GM23338 (cell line): ENCODE results near the gene ODAD4. TPM values are rescaled to one million over a fixed set of nuclear protein-coding genes. Genes with fewer than 3 reads are reported as not detected.
A peak's percentile ranks its signal among the peaks of the same experiment; 100 is the strongest.

Experiments
- ATAC-seq: fragments of 200-7000 bp; cut with Tn5 transposase; 3 replicates; pipeline ENCODE4 v1.9.1; 2020
- DNase-seq: peaks from one replicate; pipeline ENCODE4 v3.0.0-alpha.2; 2015; ENCODE audit warnings: low spot score
- H2AFZ ChIP-seq: fragments of 200-600 bp; sonication (generic); 2 replicates; pipeline ENCODE4 v1.8.0; 2016; ENCODE audit warnings: antibody characterized with exemption, mild to moderate bottlenecking, moderate library complexity
- H3F3A ChIP-seq: fragments of 200-600 bp; sonication (generic); replicated peaks from 2 replicates; pipeline ENCODE4 v1.8.0; 2017; ENCODE audit warnings: antibody characterized with exemption, mixed run types, low read depth
- H3K27ac ChIP-seq: fragments of 200-600 bp; sonication (generic); 2 replicates; pipeline ENCODE4 v1.6.1; 2016; ENCODE audit warnings: low read depth
- H3K27me3 ChIP-seq: fragments of 200-600 bp; sonication (generic); 2 replicates; pipeline ENCODE4 v1.8.0; 2016; ENCODE audit warnings: mild to moderate bottlenecking, mixed run types, moderate library complexity; ENCODE audit not compliant: insufficient read depth
- H3K36me3 ChIP-seq: fragments of 200-600 bp; sonication (generic); 2 replicates; pipeline ENCODE4 v1.8.0; 2016; ENCODE audit warnings: mild to moderate bottlenecking; ENCODE audit not compliant: insufficient read depth
- H3K4me1 ChIP-seq: fragments of 200-600 bp; sonication (generic); 2 replicates; pipeline ENCODE4 v1.8.0; 2016; ENCODE audit warnings: mild to moderate bottlenecking, moderate library complexity; ENCODE audit not compliant: insufficient read depth
- H3K4me2 ChIP-seq: fragments of 200-600 bp; sonication (generic); 2 replicates; pipeline ENCODE4 v1.7.1; 2017; ENCODE audit warnings: mixed run types
- H3K4me3 ChIP-seq: fragments of 200-600 bp; sonication (generic); 2 replicates; pipeline ENCODE4 v1.6.1; 2016; ENCODE audit warnings: mixed run types
- H3K79me2 ChIP-seq: fragments of 200-600 bp; sonication (generic); replicated peaks from 2 replicates; pipeline ENCODE4 v1.8.0; 2017; ENCODE audit warnings: mild to moderate bottlenecking; ENCODE audit not compliant: insufficient read depth
- H3K9me2 ChIP-seq: fragments of 200-600 bp; sonication (generic); 2 replicates; pipeline ENCODE4 v1.8.0; 2017; ENCODE audit not compliant: insufficient read depth
- H4K20me1 ChIP-seq: fragments of 200-600 bp; sonication (generic); replicated peaks from 2 replicates; pipeline ENCODE4 v1.8.0; 2017; ENCODE audit warnings: mild to moderate bottlenecking; ENCODE audit not compliant: insufficient read depth
- H3K27ac Mint-ChIP-seq: 2 replicates; pipeline ENCODE4 v1.8.0; 2020; ENCODE audit warnings: inconsistent platforms, mild to moderate bottlenecking, moderate library complexity, mixed read lengths
- H3K27me3 Mint-ChIP-seq: 3 replicates; pipeline ENCODE4 v1.8.0; 2022; ENCODE audit warnings: low read depth, mild to moderate bottlenecking, moderate library complexity, mixed read lengths, inconsistent platforms; ENCODE audit not compliant: insufficient read depth, poor library complexity
- H3K36me3 Mint-ChIP-seq: 3 replicates; pipeline ENCODE4 v1.8.0; 2021; ENCODE audit warnings: low read depth, mild to moderate bottlenecking, inconsistent platforms, moderate library complexity, mixed read lengths
- H3K4me1 Mint-ChIP-seq: 3 replicates; pipeline ENCODE4 v1.8.0; 2020; ENCODE audit warnings: mild to moderate bottlenecking, inconsistent platforms, mixed read lengths
- H3K4me3 Mint-ChIP-seq: 3 replicates; pipeline ENCODE4 v1.8.0; 2021; ENCODE audit warnings: moderate library complexity, mild to moderate bottlenecking, inconsistent platforms, mixed read lengths
- H3K9me3 Mint-ChIP-seq: 3 replicates; pipeline ENCODE4 v1.8.0; 2020; ENCODE audit warnings: moderate library complexity, mild to moderate bottlenecking, inconsistent platforms, mixed read lengths
- CREB1 ChIP-seq: fragments of 250-450 bp; sonication (Bioruptor Pico); IDR thresholded peaks from 2 replicates; pipeline ENCODE4 v1.5.0; 2020; ENCODE audit warnings: low read depth, mild to moderate bottlenecking, moderate library complexity
- CTCF ChIP-seq, 2 experiments: fragments of 200-600 bp in 1 of 2; sonication (generic) in 1 of 2; conservative IDR thresholded peaks; 2 replicates each; pipeline versions ENCODE4 v1.5.1 to v1.6.1; 2016 to 2017; ENCODE audit warnings: antibody characterized with exemption in 2 of 2, low read depth in 2 of 2, mild to moderate bottlenecking in 2 of 2, moderate library complexity in 1 of 2
- EZH2 ChIP-seq: fragments of 200-600 bp; sonication (generic); IDR thresholded peaks from one replicate; pipeline ENCODE4 v1.8.0; 2017; ENCODE audit warnings: antibody characterized with exemption, mild to moderate bottlenecking, low read depth; ENCODE audit not compliant: unreplicated experiment
- EZH2phosphoT487 ChIP-seq: fragments of 200-600 bp; sonication (generic); IDR thresholded peaks from one replicate; pipeline ENCODE4 v1.8.1; 2018; ENCODE audit warnings: antibody characterized with exemption; ENCODE audit not compliant: unreplicated experiment
- STAT1 ChIP-seq: IDR thresholded peaks from one replicate; pipeline ENCODE4 v1.6.1; 2016; ENCODE audit warnings: antibody characterized with exemption; ENCODE audit not compliant: unreplicated experiment
- ZNF462 ChIP-seq: fragments of 250-450 bp; sonication (Bioruptor Pico); IDR thresholded peaks from 2 replicates; pipeline ENCODE4 v1.5.0; 2020; ENCODE audit warnings: mild to moderate bottlenecking, moderate library complexity
- polyA plus RNA-seq: library from polyadenylated mRNA; unstranded; fragments of >200 nt; fragmentation: Nextera tagmentation; extraction: Ambion mirVana; gene quantifications from 2 replicates; pipeline ENCODE4 v1.2.1, GENCODE V29; 2016
- total RNA-seq: library from RNA; depleted of rRNA; stranded (reverse); fragments of >200 nt; shearing (Covaris generic); gene quantifications from 2 replicates; pipeline ENCODE4 v1.2.3, GENCODE V29; 2014

Gene ODAD4
- total and polyA plus RNA-seq, 2 experiments from 2014 or later: 1.7 to 1.8 TPM

- TF ChIP-seq ZNF462 (CRISPR knock-in tag) (no peak), EZH2 (no peak), STAT1 (no peak), CTCF (conservative IDR thresholded peaks at IDR 0.05; ENCODE audit: low read depth in 2 of 2) (no peak), EZH2phosphoT487 (no peak)
These were observed 19.6 kb upstream of the ODAD4 start (continued) for GRCh38 chr17:41910701-41911391.

- Mint-ChIP-seq H3K4me3 (no peak overlapping the region), H3K27ac (0 out of 2 replicates have a peak overlapping the region, but pooled peaks have one; percentile 9), H3K27me3 (peaks cover 9% of the 10 kb centered on the region), H3K36me3 (peaks cover 87% of the 10 kb centered on the region), H3K9me3 (no peaks in the 10 kb centered on the region; the same call in 2 of the 3 replicates), H3K4me1 (peaks cover 37% of the 10 kb centered on the region)
- Histone ChIP-seq H3F3A (peaks cover 31% of the 10 kb centered on the region), H3K36me3 (peaks cover 43% of the 10 kb centered on the region), H3K27me3 (no peaks in the 10 kb centered on the region), H3K4me3 (no peak overlapping the region), H3K4me1 (peaks cover 35% of the 10 kb centered on the region), H3K4me2 (no peak overlapping the region), H3K79me2 (peaks cover 87% of the 10 kb centered on the region), H2AFZ (no peak overlapping the region), H4K20me1 (peaks cover 84% of the 10 kb centered on the region), H3K9me2 (no peaks in the 10 kb centered on the region), H3K27ac (0 out of 2 replicates have a peak overlapping the region, but pooled peaks have one; percentile 14)
- DNase-seq: no peak
- TF ChIP-seq CREB1 (CRISPR knock-in tag) (no peak), CTCF (conservative IDR thresholded peaks at IDR 0.05; ENCODE audit: low read depth in 2 of 2) (0 out of 4 replicates have a peak, but pooled peaks of 1 of the 2 experiments have one; percentile 6)
- no peak for ATAC-seq
These were observed 17.5 kb upstream of the ODAD4 start for GRCh38 chr17:41912925-41913324.
